GM18526 (cell line): ENCODE measurements around the gene FZD8.

Experiments
- POLR2A ChIP-seq: IDR thresholded peaks from 3 replicates; pipeline ENCODE4 v1.6.1; 2011; ENCODE audit not compliant: insufficient read length; ENCODE audit errors: extremely low read depth

Gene FZD8

DNA sequence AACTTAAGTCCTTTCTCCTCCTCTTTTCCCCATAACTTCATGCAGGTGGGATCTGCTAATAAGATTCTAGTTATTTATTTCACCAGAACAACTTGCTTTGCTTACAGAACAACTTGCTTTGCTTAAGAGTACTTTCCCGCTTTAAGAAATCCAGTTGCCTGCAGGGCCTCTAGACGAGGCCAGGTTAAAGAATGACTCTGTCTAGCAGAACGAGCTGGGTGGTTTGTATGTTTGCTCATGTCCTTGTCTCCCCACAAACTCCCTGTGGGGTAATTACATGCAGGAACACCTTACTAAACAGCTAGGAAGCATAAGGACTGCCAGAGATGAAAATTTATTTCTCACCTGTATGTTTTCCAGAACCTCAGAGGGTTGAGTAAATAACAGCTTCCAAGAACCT lies 8.8 kb upstream of the FZD8 start:
- no peak for TF ChIP-seq POLR2A

- no peak for TF ChIP-seq POLR2A
Observed at GRCh38 chr10:35644050-35644950, 2.2 kb upstream of the FZD8 start.

DNA sequence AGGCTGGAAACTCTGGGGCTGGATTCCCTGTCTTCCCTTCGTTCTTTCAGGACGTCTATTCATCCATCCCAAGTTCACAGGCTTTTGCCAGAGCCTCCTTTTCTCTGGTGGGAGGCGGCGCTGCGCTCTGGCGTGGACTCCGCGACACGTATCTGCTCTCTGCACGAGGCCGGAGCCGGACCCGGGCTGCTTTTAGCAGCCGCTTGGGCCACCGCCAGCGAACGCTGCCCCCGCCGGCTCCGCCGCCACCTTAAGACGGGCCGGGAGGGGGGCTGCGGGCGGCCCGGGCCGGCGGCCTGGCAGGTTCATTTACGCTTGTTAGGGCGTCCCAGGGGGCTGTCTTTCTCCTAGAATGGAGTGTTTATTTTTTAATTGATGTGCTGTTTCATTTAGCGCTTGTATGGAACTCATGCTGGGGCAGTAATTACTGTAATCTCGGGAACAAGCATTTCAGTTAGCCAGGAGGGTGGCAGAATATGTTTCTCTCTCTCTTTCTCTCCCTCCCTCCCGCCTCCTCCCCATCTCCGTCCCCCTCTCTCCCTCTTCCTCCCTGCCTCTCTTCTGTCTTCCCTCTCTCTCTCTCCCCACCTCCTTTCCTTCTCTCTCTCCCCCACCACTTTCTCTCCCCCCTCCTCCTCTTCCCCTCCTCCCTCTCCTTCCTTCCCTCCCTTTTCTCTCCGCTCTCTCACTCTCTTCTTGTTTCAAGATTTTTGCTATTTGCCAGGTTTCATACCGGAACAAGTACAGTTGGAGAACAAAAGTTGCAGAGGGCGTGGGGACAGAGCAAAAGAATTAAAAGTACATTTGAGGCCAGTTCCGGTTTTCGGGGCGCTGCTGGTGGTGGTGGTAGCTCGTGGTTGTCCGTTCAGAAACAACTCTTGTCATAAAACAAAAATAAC lies 1.3 kb upstream of the FZD8 start:
- no peak for TF ChIP-seq POLR2A

GRCh38 chr10:35642793-35643114 lies 658 bp upstream of the FZD8 start:
- no peak for TF ChIP-seq POLR2A

- TF ChIP-seq POLR2A: no peak
Observed at GRCh38 chr10:35641676-35642034, 441 bp downstream of the FZD8 start.

DNA sequence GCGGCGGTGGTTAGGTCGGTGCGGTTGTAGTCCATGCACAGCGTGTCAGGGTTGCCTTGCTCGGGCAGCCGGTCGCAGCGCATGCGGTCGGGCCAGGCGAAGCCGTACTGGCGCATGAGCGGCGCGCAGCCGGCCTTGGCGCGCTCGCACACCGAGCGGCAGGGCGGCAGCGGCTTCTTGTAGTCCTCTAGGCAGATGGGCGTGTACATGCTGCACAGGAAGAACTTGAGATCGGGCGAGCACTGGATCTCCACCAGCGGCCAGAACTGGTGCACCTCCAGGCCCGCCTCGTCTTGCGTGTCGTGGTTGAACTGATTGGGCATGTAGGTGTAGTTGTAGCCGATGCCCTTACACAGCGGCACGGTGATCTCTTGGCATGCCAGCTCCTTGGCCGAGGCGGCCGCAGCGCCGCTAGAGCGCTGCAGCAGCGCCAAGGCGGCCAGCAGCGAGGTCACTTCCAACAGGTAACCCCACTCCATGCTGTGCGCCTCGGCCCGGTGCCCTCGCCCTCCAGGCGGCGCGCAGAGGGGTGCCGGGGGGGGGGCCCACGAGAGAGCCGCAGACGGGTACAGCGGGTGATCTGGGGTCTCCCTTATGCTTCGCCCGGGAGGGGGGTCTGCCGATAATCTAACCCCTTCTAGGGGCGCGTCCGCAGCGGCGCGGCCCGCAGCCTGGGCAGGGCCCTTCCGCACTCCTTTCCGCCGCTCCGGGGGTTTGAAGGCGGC lies 983 bp downstream of the FZD8 start:
- TF ChIP-seq POLR2A: no peak

GRCh38 chr10:35640474-35640873 lies 1.6 kb downstream of the FZD8 start:
- TF ChIP-seq POLR2A: no peak

- no peak for TF ChIP-seq POLR2A
Observed at GRCh38 chr10:35639728-35640401, 2.2 kb downstream of the FZD8 start.

- TF ChIP-seq POLR2A: no peak
Observed at GRCh38 chr10:35639021-35639727, 2.9 kb downstream of the FZD8 start.

- TF ChIP-seq POLR2A: no peak
Observed at GRCh38 chr10:35638101-35638500, 4.0 kb downstream of the FZD8 start.

DNA sequence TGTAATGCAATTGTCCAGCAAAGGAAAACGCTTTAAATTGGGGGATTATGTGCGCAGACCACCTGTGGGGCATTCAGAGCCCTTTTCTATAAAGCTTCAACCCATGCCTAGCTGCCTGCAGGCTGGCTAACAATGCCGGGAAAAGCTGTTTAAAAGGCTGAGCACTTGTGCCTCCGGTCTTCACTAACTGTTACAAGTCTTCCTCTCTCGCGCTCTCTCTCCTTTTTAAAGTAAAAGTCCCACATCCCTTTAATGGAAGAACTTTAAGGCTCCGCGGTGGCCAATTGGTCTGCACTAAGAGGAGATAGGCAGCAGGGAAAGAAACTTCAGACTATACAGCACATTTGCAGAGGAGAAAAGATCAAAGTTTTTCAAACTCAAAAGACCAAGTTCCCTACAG lies 4.6 kb downstream of the FZD8 start:
- TF ChIP-seq POLR2A: no peak

DNA sequence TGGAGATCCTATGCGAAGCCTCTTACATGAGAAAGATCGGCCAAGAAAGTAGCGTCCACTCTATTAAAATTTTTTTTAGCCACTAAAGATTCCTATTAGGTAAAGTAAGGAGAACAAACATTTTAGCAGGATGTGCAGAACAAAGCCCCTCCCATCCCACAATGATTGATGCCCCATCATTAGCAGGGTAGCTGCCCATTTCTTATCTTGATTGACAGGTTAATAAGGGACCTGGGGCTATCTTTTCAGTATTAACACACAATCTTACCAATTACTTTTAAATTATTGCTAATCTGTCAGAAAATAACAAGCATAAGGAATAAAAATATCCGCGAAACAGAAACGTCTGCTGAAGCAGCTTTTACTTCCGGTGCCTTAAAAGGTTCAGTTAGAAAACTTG lies 5.1 kb downstream of the FZD8 start:
- TF ChIP-seq POLR2A: no peak

DNA sequence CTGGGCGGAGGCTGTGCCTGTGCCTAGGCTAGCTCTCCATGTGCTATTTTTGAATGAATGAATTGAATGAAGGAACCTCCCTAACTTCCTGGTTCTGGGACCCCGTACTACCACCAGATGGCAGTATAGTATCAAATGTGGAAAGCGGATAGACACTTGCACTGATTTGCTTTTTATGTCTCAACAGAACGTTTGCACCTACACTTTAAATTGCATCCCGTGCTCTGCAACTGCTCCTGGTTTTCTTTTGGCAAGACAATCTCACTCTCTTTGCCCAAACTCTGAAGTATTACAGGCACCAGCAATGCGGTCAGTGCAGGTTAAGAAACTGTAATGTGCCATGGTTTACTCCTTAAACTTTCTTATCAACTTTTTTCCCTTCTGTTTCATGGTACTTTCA lies 6.5 kb downstream of the FZD8 start:
- TF ChIP-seq POLR2A: no peak

DNA sequence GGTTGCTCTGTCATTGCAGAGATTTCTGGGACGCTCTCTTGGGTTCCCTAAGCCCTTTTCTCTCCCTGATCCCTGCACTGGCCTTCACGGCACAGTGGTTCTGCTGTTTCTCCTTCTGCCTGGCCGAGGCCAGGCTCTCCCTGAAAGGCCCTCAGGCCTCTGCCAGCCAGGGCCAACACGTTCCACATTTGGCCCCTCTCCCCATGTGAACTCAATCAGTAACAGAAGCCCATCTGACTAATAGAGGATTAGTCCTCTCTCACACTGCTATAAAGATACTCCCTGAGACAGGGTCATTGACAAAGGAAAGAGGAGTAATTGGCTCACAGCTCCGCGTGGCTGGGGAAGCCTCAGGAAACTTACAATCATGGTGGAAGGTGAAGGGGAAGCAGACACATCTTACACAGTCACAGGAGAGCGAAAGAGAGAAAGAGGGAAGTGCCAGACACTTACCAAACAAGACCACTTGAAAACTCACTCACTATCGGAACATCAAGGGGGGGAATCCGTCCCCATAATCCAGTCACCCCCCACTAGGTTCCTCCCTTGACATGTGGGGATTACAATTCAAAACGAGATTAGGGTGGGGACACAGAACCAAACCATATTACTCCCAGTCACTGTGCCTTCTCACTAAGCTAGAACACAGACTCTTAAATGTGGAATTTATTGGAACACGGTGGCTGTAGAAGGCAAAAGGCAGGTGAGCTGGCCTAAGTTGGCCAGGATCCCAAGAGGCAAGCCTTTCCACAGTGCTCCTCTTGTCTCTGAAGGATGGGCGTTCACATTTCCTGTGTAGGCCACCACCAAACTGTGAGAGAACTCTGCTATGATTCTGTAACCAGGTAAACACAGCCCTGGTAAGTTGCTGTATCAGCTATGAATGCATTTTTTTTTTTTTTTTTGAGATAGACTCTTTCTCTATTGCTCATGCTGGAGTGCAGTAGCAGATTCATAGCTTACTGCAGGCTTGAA lies 8.8 kb downstream of the FZD8 start:
- no peak for TF ChIP-seq POLR2A

DNA sequence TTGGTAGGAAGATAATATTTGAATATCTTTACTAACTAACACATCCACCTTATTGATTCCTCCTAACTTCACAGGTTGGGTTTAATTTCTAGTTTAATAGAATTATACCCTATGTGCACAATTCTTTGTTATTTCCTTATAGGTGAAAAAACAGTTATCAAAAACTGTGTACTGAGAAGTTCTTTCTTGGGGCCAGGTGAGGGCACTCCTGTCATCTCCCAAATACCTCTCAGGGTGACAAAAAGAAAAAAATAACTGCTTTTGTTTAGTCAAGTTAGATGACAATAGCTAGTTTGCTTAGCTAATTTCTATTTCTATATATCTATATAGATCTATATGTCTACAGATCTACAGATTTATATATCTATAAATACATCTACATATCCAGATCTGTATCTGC lies 10.1 kb downstream of the FZD8 start:
- no peak for TF ChIP-seq POLR2A
